ENCODE data around the gene E2F4.
A peak's percentile ranks its signal among the peaks of the same experiment; 100 is the strongest.

E2F4 gene

GRCh38 chr16:67208154-67208896, 16.4 kb downstream of the E2F4 start:
- DNase-seq (ENCODE audit: low read depth), result no peak

GRCh38 chr16:67209565-67209964, 17.6 kb downstream of the E2F4 start:
- no peak for DNase-seq (ENCODE audit: low read depth)

GRCh38 chr16:67210069-67210937, 18.3 kb downstream of the E2F4 start:
- DNase-seq (ENCODE audit: low read depth), result no peak

- DNase-seq (ENCODE audit: low read depth), result no peak
These were observed 19.7 kb downstream of the E2F4 start for GRCh38 chr16:67211674-67212073.

GRCh38 chr16:67212766-67213165, 20.8 kb downstream of the E2F4 start:
- DNase-seq (ENCODE audit: low read depth), result no peak

- DNase-seq (ENCODE audit: low read depth), result no peak
These were observed 21.5 kb downstream of the E2F4 start for GRCh38 chr16:67213197-67214019.

- DNase-seq (ENCODE audit: low read depth), result no peak
These were observed 23.8 kb downstream of the E2F4 start for GRCh38 chr16:67215706-67216105.

GRCh38 chr16:67216612-67217490, 24.9 kb downstream of the E2F4 start:
- DNase-seq (ENCODE audit: low read depth), result no peak

GRCh38 chr16:67223992-67224391, 32.0 kb downstream of the E2F4 start:
- no peak for DNase-seq (ENCODE audit: low read depth)

- DNase-seq (ENCODE audit: low read depth), result no peak
These were observed 34.4 kb downstream of the E2F4 start for GRCh38 chr16:67226295-67226803.

GRCh38 chr16:67226804-67227566, 35.0 kb downstream of the E2F4 start, which contains the start of gene TMEM208:
Gene TMEM208, plus strand, starts transcription at chr16:67227130. Its CDS starts 89 bp downstream, at chr16:67227219.
- peak; percentile 97 for DNase-seq (ENCODE audit: low read depth)

GRCh38 chr16:67227567-67227921, 35.6 kb downstream of the E2F4 start:
- DNase-seq (ENCODE audit: low read depth), result no peak

- no peak for DNase-seq (ENCODE audit: low read depth)
These were observed 36.3 kb downstream of the E2F4 start for GRCh38 chr16:67228034-67228785.

- DNase-seq (ENCODE audit: low read depth), result no peak
These were observed 37.0 kb downstream of the E2F4 start for GRCh38 chr16:67228905-67229304.

GRCh38 chr16:67229906-67230808, 38.2 kb downstream of the E2F4 start:
- no peak for DNase-seq (ENCODE audit: low read depth)

- DNase-seq (ENCODE audit: low read depth), result no peak
These were observed 39.1 kb downstream of the E2F4 start for GRCh38 chr16:67230809-67231660.

GRCh38 chr16:67233596-67233995, 41.6 kb downstream of the E2F4 start:
- DNase-seq (ENCODE audit: low read depth), result no peak

GRCh38 chr16:67234180-67234597, 42.2 kb downstream of the E2F4 start:
- no peak for DNase-seq (ENCODE audit: low read depth)
